NCI-H2196 treated with DMSO at 0.1 percent for 48 hours (cell line): ENCODE measurements around the gene IGHMBP2.

Source experiments
- DNase-seq: peaks from one replicate; lab custom pipeline; 2025; ENCODE audit not compliant: unreplicated experiment; lab: John Stamatoyannopoulos, UW

Gene IGHMBP2

GRCh38 chr11:68925611-68926010 lies 21.9 kb downstream of the IGHMBP2 start:
- no peak for DNase-seq

DNA sequence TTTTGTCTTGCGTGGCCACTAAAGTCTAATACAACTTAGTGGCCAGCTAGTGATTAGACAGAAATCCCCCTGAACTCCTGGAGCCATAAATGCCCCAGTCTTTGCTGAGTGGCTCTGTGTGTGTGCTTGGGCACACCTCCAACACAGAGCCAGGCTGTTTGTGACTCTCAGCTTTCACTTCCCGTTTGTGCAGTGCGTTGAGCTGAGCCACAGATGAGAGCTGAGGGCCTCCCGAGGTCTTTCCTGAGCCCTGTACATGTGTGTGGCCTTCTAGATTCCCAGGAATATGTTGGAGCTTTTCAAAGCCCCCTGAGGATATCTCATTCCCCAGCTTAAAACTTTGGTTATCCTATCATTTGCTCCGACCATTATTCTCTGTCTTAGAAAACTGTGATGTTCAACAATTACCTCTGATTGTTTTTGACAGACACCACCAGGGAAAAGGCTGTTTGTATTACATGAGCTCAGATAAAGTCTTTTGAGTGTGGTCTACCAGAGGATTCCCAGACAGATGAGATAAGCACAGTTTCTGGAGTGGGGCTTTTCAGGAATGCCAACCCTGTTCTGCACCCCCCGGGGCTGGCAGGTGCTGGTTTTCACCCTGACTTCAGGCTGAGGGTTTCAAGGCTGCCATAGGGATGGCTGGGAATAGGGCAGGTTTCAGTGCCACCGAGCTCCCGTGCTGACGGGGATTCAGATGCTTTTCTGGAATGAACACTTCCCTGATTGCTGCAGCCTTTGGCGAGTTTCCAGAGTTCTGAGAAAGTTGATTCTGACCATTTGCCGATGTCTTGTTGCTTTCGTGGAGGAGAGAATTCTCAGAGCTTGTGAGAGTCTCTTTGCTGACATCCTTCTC lies 23.8 kb downstream of the IGHMBP2 start:
- DNase-seq = no peak

- DNase-seq = no peak
These were observed 24.6 kb downstream of the IGHMBP2 start for GRCh38 chr11:68928136-68928880.

DNA sequence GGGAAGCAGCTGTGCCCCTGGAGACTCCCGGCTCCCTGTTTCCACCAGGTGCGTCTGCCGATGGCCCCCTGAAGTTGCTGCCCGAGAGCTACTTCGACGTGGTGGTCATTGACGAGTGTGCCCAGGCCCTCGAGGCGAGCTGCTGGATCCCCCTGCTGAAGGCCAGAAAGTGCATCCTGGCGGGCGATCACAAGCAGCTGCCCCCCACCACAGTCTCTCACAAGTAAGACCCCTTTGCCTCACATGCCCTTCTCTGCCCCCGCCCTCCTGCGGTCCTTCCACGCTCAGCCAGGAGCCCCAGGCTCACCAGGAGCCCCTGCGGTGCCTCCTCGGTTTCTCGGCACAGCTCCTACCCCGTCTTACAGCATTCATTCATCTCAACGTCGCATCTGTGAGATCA lies 25.4 kb downstream of the IGHMBP2 start:
- no peak for DNase-seq

GRCh38 chr11:68929706-68930570 lies 26.2 kb downstream of the IGHMBP2 start:
- DNase-seq = no peak

- no peak for DNase-seq
These were observed 27.5 kb downstream of the IGHMBP2 start for GRCh38 chr11:68930991-68931855.

- no peak for DNase-seq
These were observed 28.2 kb downstream of the IGHMBP2 start for GRCh38 chr11:68931911-68932310.

DNA sequence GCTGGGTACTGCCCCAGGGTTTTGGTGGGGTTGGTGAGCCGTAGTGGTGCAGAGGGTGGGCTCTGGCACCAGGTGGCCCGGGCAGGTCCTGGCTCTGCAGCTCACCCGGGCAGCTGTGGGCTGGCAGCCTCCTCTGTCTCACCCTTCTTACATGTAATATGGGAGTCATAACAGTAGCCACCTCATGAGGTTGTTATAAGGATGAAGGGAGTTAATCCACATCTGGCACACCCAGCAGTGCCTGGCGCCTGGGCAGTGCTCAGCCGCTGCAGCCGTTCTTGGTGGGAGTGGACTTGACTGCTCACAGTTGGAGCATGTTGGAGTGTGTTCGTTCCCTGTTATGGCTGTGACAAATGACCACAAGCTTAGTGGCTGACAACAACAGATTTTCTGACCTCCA lies 28.7 kb downstream of the IGHMBP2 start:
- no peak for DNase-seq

GRCh38 chr11:68932933-68933577 lies 29.4 kb downstream of the IGHMBP2 start:
- DNase-seq = no peak

- no peak for DNase-seq
These were observed 30.1 kb downstream of the IGHMBP2 start for GRCh38 chr11:68933605-68934320.

DNA sequence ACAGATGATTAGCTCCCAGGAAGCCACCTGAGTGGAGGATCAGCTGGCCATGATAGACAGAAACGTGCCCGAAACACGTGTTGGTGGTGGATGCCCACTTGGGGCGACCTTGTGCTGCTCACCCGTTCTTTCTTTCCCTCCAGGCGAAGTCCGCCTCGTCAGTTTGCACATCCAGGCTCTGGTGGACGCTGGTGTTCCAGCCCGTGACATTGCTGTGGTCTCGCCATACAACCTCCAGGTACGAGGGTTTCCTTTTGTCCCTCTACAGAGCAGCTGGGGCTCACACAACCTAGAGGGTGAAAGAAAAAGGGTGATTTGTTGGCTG lies 30.6 kb downstream of the IGHMBP2 start:
- no peak for DNase-seq

- no peak for DNase-seq
These were observed 31.0 kb downstream of the IGHMBP2 start for GRCh38 chr11:68934666-68935065.

DNA sequence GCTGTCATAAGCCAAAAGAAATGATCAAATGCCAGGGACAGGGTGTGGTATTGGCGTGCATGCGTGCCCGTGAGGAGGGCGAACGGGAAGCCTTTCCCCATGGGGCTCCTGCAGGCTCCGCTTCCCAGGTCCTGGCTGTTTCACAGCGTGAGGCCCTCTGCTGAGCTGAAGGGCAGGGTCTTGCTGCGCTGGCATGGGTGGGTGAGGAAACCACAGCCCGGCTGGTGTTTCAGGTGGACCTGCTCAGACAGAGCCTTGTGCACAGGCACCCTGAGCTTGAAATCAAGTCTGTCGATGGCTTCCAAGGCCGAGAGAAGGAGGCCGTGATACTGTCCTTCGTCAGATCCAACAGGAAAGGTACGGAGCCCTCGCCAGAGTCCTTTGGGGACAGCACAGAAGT lies 31.4 kb downstream of the IGHMBP2 start:
- no peak for DNase-seq

DNA sequence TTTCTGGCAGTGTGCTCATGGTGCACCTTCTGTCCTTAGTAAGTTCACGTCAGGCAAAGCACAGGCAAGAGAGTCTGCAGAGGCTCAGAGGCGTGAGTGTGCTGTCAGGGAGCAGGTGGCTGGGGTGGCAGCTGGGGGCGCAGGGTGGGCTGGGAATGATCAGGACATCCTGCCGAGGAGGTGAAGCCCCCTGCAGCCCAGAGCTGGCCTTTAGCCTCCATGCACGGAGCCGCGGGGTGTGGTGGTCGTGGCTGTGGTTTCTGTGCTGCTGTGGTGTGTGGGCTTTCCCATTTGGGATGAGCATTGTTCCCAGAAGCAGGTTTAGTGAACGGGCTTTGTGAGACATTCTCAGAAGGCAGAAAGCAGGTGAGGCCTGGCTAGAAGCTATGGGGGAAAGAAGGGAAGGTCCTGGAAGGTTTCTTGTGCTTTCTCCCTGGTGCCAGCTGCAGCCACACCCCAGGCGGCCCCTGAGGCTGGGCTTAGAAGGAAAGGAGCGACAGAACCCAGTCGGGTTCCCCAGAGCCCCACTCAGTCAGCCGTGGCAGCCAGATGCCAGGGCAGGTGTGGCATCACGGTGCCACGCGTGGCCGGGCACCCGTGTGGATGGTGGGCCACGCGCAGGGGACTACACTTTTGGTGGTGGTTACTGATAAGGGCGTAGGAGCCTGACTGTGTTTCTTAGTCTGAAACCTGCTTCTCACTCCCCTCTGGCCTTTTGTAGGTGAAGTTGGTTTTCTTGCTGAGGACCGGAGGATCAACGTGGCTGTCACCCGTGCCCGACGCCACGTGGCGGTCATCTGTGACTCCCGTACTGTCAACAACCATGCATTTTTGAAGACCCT lies 32.0 kb downstream of the IGHMBP2 start:
- no peak for DNase-seq

- DNase-seq = no peak
These were observed 32.6 kb downstream of the IGHMBP2 start for GRCh38 chr11:68936358-68936636.

- DNase-seq = no peak
These were observed 33.3 kb downstream of the IGHMBP2 start for GRCh38 chr11:68936676-68937620.

- DNase-seq = no peak
These were observed 34.4 kb downstream of the IGHMBP2 start for GRCh38 chr11:68938088-68938487.
